HG03025 (cell line): ENCODE results near the gene BAIAP2.
"Not testable (repeated sequence)": the region's sequence is repeated elsewhere in the genome, so short reads cannot be mapped to it uniquely, and the experiment has no call there.

Experiments used
- ATAC-seq: cut with Tn5 transposase; IDR thresholded peaks from one replicate; pipeline ENCODE4 v1.9.1; 2021; ENCODE audit warnings: mild to moderate bottlenecking, moderate library complexity; ENCODE audit not compliant: unreplicated experiment, low FRiP score

The BAIAP2 gene

GRCh38 chr17:81150377-81151077 is 115.6 kb downstream of the BAIAP2 start:
- ATAC-seq: no peak

GRCh38 chr17:81151278-81151677 is 116.3 kb downstream of the BAIAP2 start:
- ATAC-seq: no peak

GRCh38 chr17:81152288-81152828 is 117.4 kb downstream of the BAIAP2 start:
- no peak for ATAC-seq

GRCh38 chr17:81153340-81153803 is 118.4 kb downstream of the BAIAP2 start:
- no peak for ATAC-seq

- not testable (repeated sequence) for ATAC-seq
Observed at GRCh38 chr17:81154016-81154415, 119.1 kb downstream of the BAIAP2 start.

GRCh38 chr17:81154961-81155360 is 120.0 kb downstream of the BAIAP2 start:
- no peak for ATAC-seq

GRCh38 chr17:81156866-81157805 is 122.2 kb downstream of the BAIAP2 start:
- ATAC-seq: no peak

GRCh38 chr17:81157848-81158687 is 123.1 kb downstream of the BAIAP2 start:
- no peak for ATAC-seq

- no peak for ATAC-seq
Observed at GRCh38 chr17:81158688-81159590, 124.0 kb downstream of the BAIAP2 start.

- ATAC-seq: no peak
Observed at GRCh38 chr17:81159611-81160265, 124.8 kb downstream of the BAIAP2 start.

- no peak for ATAC-seq
Observed at GRCh38 chr17:81160306-81160705, 125.4 kb downstream of the BAIAP2 start.

GRCh38 chr17:81160747-81161453 is 125.9 kb downstream of the BAIAP2 start:
- ATAC-seq: no peak

- ATAC-seq: no peak
Observed at GRCh38 chr17:81161536-81161935, 126.6 kb downstream of the BAIAP2 start.

- no peak for ATAC-seq
Observed at GRCh38 chr17:81161972-81162371, 127.0 kb downstream of the BAIAP2 start.

- no peak for ATAC-seq
Observed at GRCh38 chr17:81162491-81162890, 127.5 kb downstream of the BAIAP2 start.

- no peak for ATAC-seq
Observed at GRCh38 chr17:81163051-81163695, 128.2 kb downstream of the BAIAP2 start.

- no peak for ATAC-seq
Observed at GRCh38 chr17:81163703-81164370, 128.9 kb downstream of the BAIAP2 start.
